Eye (tissue), 1 donor: ENCODE measurements around the gene SIK3.

Source experiments
- DNase-seq: peaks from one replicate; pipeline ENCODE4 v3.0.0-alpha.2; 2015

The SIK3 gene

GRCh38 chr11:116857936-116858335 lies 240.3 kb downstream of the SIK3 start:
- DNase-seq, result no peak

GRCh38 chr11:116857316-116857715 lies 240.9 kb downstream of the SIK3 start:
- DNase-seq, result no peak

- no peak for DNase-seq
These were observed 241.8 kb downstream of the SIK3 start for GRCh38 chr11:116856423-116856822.

GRCh38 chr11:116855413-116855812 lies 242.8 kb downstream of the SIK3 start:
- no peak for DNase-seq

- no peak for DNase-seq
These were observed 244.7 kb downstream of the SIK3 start for GRCh38 chr11:116853461-116854073.

- DNase-seq, result no peak
These were observed 245.8 kb downstream of the SIK3 start for GRCh38 chr11:116852261-116853031.

- no peak for DNase-seq
These were observed 246.6 kb downstream of the SIK3 start for GRCh38 chr11:116851626-116852025.

- DNase-seq, result no peak
These were observed 248.7 kb downstream of the SIK3 start for GRCh38 chr11:116849486-116849885.

GRCh38 chr11:116849060-116849459 lies 249.2 kb downstream of the SIK3 start:
- no peak for DNase-seq

- DNase-seq, result no peak
These were observed 250.6 kb downstream of the SIK3 start for GRCh38 chr11:116847612-116848011.

- no peak for DNase-seq
These were observed 253.5 kb downstream of the SIK3 start for GRCh38 chr11:116844722-116845121.

- DNase-seq, result no peak
These were observed 254.6 kb downstream of the SIK3 start for GRCh38 chr11:116843661-116844060.

- DNase-seq, result no peak
These were observed 255.3 kb downstream of the SIK3 start for GRCh38 chr11:116842909-116843308.

GRCh38 chr11:116842117-116842516 lies 256.1 kb downstream of the SIK3 start:
- DNase-seq, result no peak

- no peak for DNase-seq
These were observed 257.4 kb downstream of the SIK3 start for GRCh38 chr11:116840746-116841296.

- no peak for DNase-seq
These were observed 257.9 kb downstream of the SIK3 start for GRCh38 chr11:116840224-116840745.

- DNase-seq, result no peak
These were observed 259.7 kb downstream of the SIK3 start for GRCh38 chr11:116838321-116839084.

- DNase-seq, result peak; percentile 53
These were observed 260.8 kb downstream of the SIK3 start, which contains the start of gene APOA1 for GRCh38 chr11:116837231-116838091. Gene APOA1, minus strand, starts transcription at chr11:116837622. Its CDS starts 235 bp downstream, at chr11:116837387.

GRCh38 chr11:116836632-116836991 lies 261.6 kb downstream of the SIK3 start:
- no peak for DNase-seq

- DNase-seq, result peak; percentile 96
These were observed 262.2 kb downstream of the SIK3 start for GRCh38 chr11:116835791-116836631.
